HCT116 (cell line): Measurements from ENCODE around the gene ZBTB47. TPM values are rescaled to one million over a fixed set of nuclear protein-coding genes. Genes with fewer than 3 reads are reported as not detected.

Experiments used
- ATAC-seq: fragments of 200-7000 bp; cut with Tn5 transposase; 2 replicates; pipeline ENCODE4 v1.9.1; 2020; ENCODE audit warnings: mild to moderate bottlenecking, moderate library complexity
- BruUV-seq: library from RNA; stranded (reverse); fragments of 400-500 nt; replicated peaks from 2 replicates; lab custom pipeline; 2021; lab: Mats Ljungman, UMichigan
- CTCF ChIA-PET: fragments of 300-600 bp; sonication (Branson Sonifier 250); formaldehyde crosslinking; loops from one replicate; lab custom pipeline; 2021; ENCODE audit warnings: antibody characterized with exemption; lab: Charles Lee
- POLR2A ChIA-PET: fragments of 300-600, 350-600 bp; sonication (Branson Sonifier 250); formaldehyde crosslinking; loops from one replicate; lab custom pipeline; 2021; ENCODE audit warnings: antibody characterized with exemption; lab: Charles Lee
- RAD21 ChIA-PET, 2 experiments: fragments of 300-600 bp; sonication (Branson Sonifier 250); formaldehyde crosslinking; loops; one replicate each; lab custom pipeline; 2023; ENCODE audit warnings: low total read pairs in 2 of 2; ENCODE audit not compliant: uncharacterized antibody in 2 of 2, unreplicated experiment in 2 of 2, low non-redundant PET in 1 of 2; lab: Charles Lee
- DNase-seq: peaks from one replicate; pipeline ENCODE4 v3.0.0-alpha.2; 2010; ENCODE audit warnings: low read depth, low spot score
- H2AFZ ChIP-seq: fragments of 200-600 bp; shearing (Covaris generic), sonication (generic); 2 replicates; pipeline ENCODE4 v1.6.1; 2017; ENCODE audit warnings: low read depth, mixed run types, mixed read lengths, antibody characterized with exemption, low read length; ENCODE audit not compliant: poor library complexity, severe bottlenecking
- H3K27ac ChIP-seq: 2 replicates; pipeline ENCODE4 v1.5.1; 2012; ENCODE audit warnings: low read depth, low read length
- H3K27me3 ChIP-seq: fragments of 200-600 bp; sonication (generic); 2 replicates; pipeline ENCODE4 v1.6.1; 2016; ENCODE audit warnings: mixed run types, low read length, mixed read lengths; ENCODE audit not compliant: insufficient read depth
- H3K36me3 ChIP-seq, 2 experiments: fragments of 200-500 bp in 1 of 2; fragments of 200-600 bp in 1 of 2; sonication (Bioruptor generic) in 1 of 2; sonication (generic) in 1 of 2; 2 replicates each; pipeline versions ENCODE4 v1.5.1 to v1.6.1; 2014 to 2016; ENCODE audit warnings: low read length in 2 of 2, inconsistent platforms in 1 of 2, mixed read lengths in 1 of 2, mixed run types in 1 of 2; ENCODE audit not compliant: insufficient read depth in 2 of 2, control insufficient read depth in 1 of 2
- H3K4me1 ChIP-seq, 2 experiments: fragments of 200-600 bp in 1 of 2; sonication (generic) in 1 of 2; 2 replicates each; pipeline versions ENCODE4 v1.5.1 to v1.6.1; 2012 to 2017; ENCODE audit warnings: low read length in 2 of 2, inconsistent platforms in 1 of 2, mild to moderate bottlenecking in 1 of 2, mixed read lengths in 1 of 2, mixed run types in 1 of 2, moderate library complexity in 1 of 2; ENCODE audit not compliant: insufficient read depth in 2 of 2, control insufficient read depth in 1 of 2
- H3K4me2 ChIP-seq: fragments of 200-600 bp; sonication (generic); 2 replicates; pipeline ENCODE4 v1.6.1; 2017; ENCODE audit warnings: mixed run types, low read length, mixed read lengths
- H3K4me3 ChIP-seq, 2 experiments: fragments of 200-600 bp in 1 of 2; sonication (generic) in 1 of 2; replicated peaks in 1 of 2; 2 replicates each; pipeline ENCODE4 v1.5.1; 2011 to 2016; ENCODE audit warnings: low read length in 2 of 2, control low read depth in 1 of 2, low read depth in 1 of 2, mild to moderate bottlenecking in 1 of 2, mixed read lengths in 1 of 2, mixed run types in 1 of 2
- H3K79me2 ChIP-seq: fragments of 200-600 bp; sonication (generic); 2 replicates; pipeline ENCODE4 v1.6.1; 2017; ENCODE audit warnings: mild to moderate bottlenecking, mixed run types, low read length, moderate library complexity, mixed read lengths; ENCODE audit not compliant: insufficient read depth
- H3K9ac ChIP-seq: fragments of 200-600 bp; sonication (generic); 2 replicates; pipeline ENCODE4 v1.6.1; 2016; ENCODE audit warnings: low read length, mixed read lengths
- H3K9me2 ChIP-seq: fragments of 200-600 bp; sonication (generic), shearing (Covaris generic); 2 replicates; pipeline ENCODE4 v1.6.1; 2017; ENCODE audit warnings: mixed run types, mild to moderate bottlenecking, moderate library complexity; ENCODE audit not compliant: insufficient read depth
- H3K9me3 ChIP-seq, 2 experiments: fragments of 200-500 bp in 1 of 2; fragments of 200-600 bp in 1 of 2; sonication (Bioruptor generic) in 1 of 2; sonication (generic) in 1 of 2; 2 replicates each; pipeline ENCODE4 v1.6.1; 2014 to 2017; ENCODE audit warnings: low read length in 2 of 2, mixed read lengths in 2 of 2, inconsistent platforms in 1 of 2, low read depth in 1 of 2, mild to moderate bottlenecking in 1 of 2, mixed run types in 1 of 2, moderate library complexity in 1 of 2; ENCODE audit not compliant: control insufficient read depth in 1 of 2, insufficient read depth in 1 of 2
- H4K20me1 ChIP-seq: fragments of 200-600 bp; sonication (generic), shearing (Covaris generic); 2 replicates; pipeline ENCODE4 v1.6.1; 2017; ENCODE audit warnings: mixed run types, mild to moderate bottlenecking, moderate library complexity; ENCODE audit not compliant: insufficient read depth
- ATF3 ChIP-seq: IDR thresholded peaks from 2 replicates; pipeline ENCODE4 v1.6.1; 2012
- CBX3 ChIP-seq: IDR thresholded peaks from 2 replicates; pipeline ENCODE4 v1.6.1; 2012; ENCODE audit warnings: low read depth
- CEBPB ChIP-seq: IDR thresholded peaks from 2 replicates; pipeline ENCODE4 v1.6.1; 2012; ENCODE audit warnings: low read depth
- CTCF ChIP-seq, 3 experiments: fragments of 200-600 bp in 1 of 3; sonication (generic) in 1 of 3; IDR thresholded peaks in 2 of 3; conservative IDR thresholded peaks in 1 of 3; 2 replicates each; pipeline ENCODE4 v1.5.1; 2012 to 2017; ENCODE audit warnings: low read depth in 2 of 3, low read length in 2 of 3, antibody characterized with exemption in 1 of 3, borderline replicate concordance in 1 of 3, control low read depth in 1 of 3, mild to moderate bottlenecking in 1 of 3, mixed read lengths in 1 of 3, mixed run types in 1 of 3, moderate library complexity in 1 of 3; ENCODE audit not compliant: insufficient read depth in 1 of 3
- EGR1 ChIP-seq: IDR thresholded peaks from 2 replicates; pipeline ENCODE4 v1.6.1; 2012; ENCODE audit warnings: low read depth
- EZH2 ChIP-seq: fragments of 200-600 bp; sonication (generic); IDR thresholded peaks from 2 replicates; pipeline ENCODE4 v1.6.1; 2017; ENCODE audit warnings: antibody characterized with exemption, mixed run types
- EZH2phosphoT487 ChIP-seq: fragments of 200-600 bp; IDR thresholded peaks from 2 replicates; pipeline ENCODE4 v1.6.1; 2018; ENCODE audit warnings: antibody characterized with exemption, borderline replicate concordance
- POLR2A ChIP-seq: IDR thresholded peaks from 2 replicates; pipeline ENCODE4 v1.7.0; 2011; ENCODE audit warnings: borderline replicate concordance; ENCODE audit not compliant: insufficient read depth, insufficient read length; ENCODE audit errors: extremely low read depth
- SP1 ChIP-seq: IDR thresholded peaks from 2 replicates; pipeline ENCODE4 v1.6.1; 2012; ENCODE audit warnings: low read depth
- TCF7L2 ChIP-seq: IDR thresholded peaks from 2 replicates; pipeline ENCODE4 v1.7.0; 2011; ENCODE audit warnings: borderline replicate concordance, inconsistent platforms; ENCODE audit not compliant: insufficient read depth, insufficient read length; ENCODE audit errors: extremely low read depth
- YY1 ChIP-seq: IDR thresholded peaks from 2 replicates; pipeline ENCODE4 v1.6.1; 2011; ENCODE audit warnings: low read length, low read depth, moderate library complexity, mild to moderate bottlenecking; ENCODE audit not compliant: insufficient replicate concordance; ENCODE audit errors: extremely low read depth
- ZFX ChIP-seq: fragments of 450-650 bp; IDR thresholded peaks from 2 replicates; pipeline ENCODE4 v1.6.1; 2017
- intact Hi-C: fragments of 100-400 bp; cut with micrococcal nuclease; formaldehyde crosslinking; loops from 2 replicates; pipeline ENCODE4 v1.10.0; 2022
- total RNA-seq: library from RNA; stranded (reverse); gene quantifications from one replicate; pipeline ENCODE4 v1.2.1, GENCODE V29; 2021; ENCODE audit not compliant: unreplicated experiment

The ZBTB47 gene
- total RNA-seq, 1 experiment from 2014 or later, result 6.3 TPM

- no peak overlapping the region for H3K27ac ChIP-seq
- H3K4me3 ChIP-seq, result no peak overlapping the region
- no peaks in the 10 kb centered on the region for H3K79me2 ChIP-seq
- ChIA-PET RAD21 (no interaction called here), CTCF (no interaction called here), POLR2A (no interaction called here)
- no peak overlapping the region for H2AFZ ChIP-seq
- H3K9me3 ChIP-seq, result no peaks in the 10 kb centered on the region; a peak in 1 of 4 replicates
- no TSS peak for BruUV-seq
- H3K9ac ChIP-seq, result no peak overlapping the region
- intact Hi-C loops, result no loop called here
- H3K4me2 ChIP-seq, result no peak overlapping the region
- no peaks in the 10 kb centered on the region for H4K20me1 ChIP-seq
- TF ChIP-seq EZH2 (no peak), POLR2A (no peak), EGR1 (no peak), EZH2phosphoT487 (no peak), YY1 (no peak), SP1 (no peak), CBX3 (no peak), ZFX (no peak), CEBPB (no peak), TCF7L2 (no peak), CTCF (IDR thresholded peaks at IDR 0.05 in 2 of 3, conservative IDR thresholded peaks at IDR 0.05 in 1 of 3; ENCODE audit: borderline replicate concordance in 1 of 3, insufficient read depth in 1 of 3, low read depth in 2 of 3, low read length in 2 of 3) (no peak), ATF3 (no peak)
- ATAC-seq, result no peak
- no peaks in the 10 kb centered on the region for H3K4me1 ChIP-seq
- H3K9me2 ChIP-seq, result no peaks in the 10 kb centered on the region
- DNase-seq, result no peak
- H3K36me3 ChIP-seq, result no peaks in the 10 kb centered on the region
- no peaks in the 10 kb centered on the region for H3K27me3 ChIP-seq
These were observed 17.2 kb downstream of the ZBTB47 start for GRCh38 chr3:42670670-42671069.
